Measurements from ENCODE around the gene DGKG.

DNA sequence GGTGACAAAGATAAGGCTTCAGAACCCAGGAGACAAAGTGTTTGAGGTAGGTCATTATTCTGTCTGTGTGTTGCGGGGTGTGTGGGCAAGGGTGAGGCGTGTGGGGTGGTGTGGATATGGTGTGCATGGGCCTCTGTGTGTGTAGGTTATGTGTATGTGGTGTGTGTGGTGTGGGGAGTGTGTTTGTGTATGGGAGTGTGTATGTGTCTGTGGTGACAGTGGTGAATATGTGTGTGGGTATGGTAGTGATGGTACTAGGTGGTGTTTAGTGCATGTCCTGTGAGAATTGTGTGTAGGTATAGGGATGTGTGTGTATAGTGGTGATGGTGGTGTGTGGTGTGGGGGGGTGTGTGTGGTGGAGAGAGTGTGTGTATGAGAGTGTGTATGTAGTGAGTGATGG, 236.9 kb downstream of the DGKG start:
- TF ChIP-seq, protein P1, sequence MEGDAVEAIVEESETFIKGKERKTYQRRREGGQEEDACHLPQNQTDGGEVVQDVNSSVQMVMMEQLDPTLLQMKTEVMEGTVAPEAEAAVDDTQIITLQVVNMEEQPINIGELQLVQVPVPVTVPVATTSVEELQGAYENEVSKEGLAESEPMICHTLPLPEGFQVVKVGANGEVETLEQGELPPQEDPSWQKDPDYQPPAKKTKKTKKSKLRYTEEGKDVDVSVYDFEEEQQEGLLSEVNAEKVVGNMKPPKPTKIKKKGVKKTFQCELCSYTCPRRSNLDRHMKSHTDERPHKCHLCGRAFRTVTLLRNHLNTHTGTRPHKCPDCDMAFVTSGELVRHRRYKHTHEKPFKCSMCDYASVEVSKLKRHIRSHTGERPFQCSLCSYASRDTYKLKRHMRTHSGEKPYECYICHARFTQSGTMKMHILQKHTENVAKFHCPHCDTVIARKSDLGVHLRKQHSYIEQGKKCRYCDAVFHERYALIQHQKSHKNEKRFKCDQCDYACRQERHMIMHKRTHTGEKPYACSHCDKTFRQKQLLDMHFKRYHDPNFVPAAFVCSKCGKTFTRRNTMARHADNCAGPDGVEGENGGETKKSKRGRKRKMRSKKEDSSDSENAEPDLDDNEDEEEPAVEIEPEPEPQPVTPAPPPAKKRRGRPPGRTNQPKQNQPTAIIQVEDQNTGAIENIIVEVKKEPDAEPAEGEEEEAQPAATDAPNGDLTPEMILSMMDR (IDR thresholded peaks at IDR 0.05; ENCODE audit: low read depth, low read length, missing input control): no peak
- TF ChIP-seq RAD21 (IDR thresholded peaks at IDR 0.05): no peak
- TF ChIP-seq EGR1 (IDR thresholded peaks at IDR 0.05; ENCODE audit: low read depth in 2 of 2): no peak
- no peak for TF ChIP-seq GABPA (IDR thresholded peaks at IDR 0.05 in 1 of 2, conservative IDR thresholded peaks at IDR 0.05 in 1 of 2)
- TF ChIP-seq YY1 (IDR thresholded peaks at IDR 0.05): no peak
- TF ChIP-seq, protein P2, sequence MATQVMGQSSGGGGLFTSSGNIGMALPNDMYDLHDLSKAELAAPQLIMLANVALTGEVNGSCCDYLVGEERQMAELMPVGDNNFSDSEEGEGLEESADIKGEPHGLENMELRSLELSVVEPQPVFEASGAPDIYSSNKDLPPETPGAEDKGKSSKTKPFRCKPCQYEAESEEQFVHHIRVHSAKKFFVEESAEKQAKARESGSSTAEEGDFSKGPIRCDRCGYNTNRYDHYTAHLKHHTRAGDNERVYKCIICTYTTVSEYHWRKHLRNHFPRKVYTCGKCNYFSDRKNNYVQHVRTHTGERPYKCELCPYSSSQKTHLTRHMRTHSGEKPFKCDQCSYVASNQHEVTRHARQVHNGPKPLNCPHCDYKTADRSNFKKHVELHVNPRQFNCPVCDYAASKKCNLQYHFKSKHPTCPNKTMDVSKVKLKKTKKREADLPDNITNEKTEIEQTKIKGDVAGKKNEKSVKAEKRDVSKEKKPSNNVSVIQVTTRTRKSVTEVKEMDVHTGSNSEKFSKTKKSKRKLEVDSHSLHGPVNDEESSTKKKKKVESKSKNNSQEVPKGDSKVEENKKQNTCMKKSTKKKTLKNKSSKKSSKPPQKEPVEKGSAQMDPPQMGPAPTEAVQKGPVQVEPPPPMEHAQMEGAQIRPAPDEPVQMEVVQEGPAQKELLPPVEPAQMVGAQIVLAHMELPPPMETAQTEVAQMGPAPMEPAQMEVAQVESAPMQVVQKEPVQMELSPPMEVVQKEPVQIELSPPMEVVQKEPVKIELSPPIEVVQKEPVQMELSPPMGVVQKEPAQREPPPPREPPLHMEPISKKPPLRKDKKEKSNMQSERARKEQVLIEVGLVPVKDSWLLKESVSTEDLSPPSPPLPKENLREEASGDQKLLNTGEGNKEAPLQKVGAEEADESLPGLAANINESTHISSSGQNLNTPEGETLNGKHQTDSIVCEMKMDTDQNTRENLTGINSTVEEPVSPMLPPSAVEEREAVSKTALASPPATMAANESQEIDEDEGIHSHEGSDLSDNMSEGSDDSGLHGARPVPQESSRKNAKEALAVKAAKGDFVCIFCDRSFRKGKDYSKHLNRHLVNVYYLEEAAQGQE (IDR thresholded peaks at IDR 0.05): no peak
- TF ChIP-seq, protein P3, sequence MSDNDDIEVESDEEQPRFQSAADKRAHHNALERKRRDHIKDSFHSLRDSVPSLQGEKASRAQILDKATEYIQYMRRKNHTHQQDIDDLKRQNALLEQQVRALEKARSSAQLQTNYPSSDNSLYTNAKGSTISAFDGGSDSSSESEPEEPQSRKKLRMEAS (IDR thresholded peaks at IDR 0.05): no peak
- TF ChIP-seq HNF4A (conservative IDR thresholded peaks at IDR 0.05): no peak
- no peak for TF ChIP-seq FOXA1 (IDR thresholded peaks at IDR 0.05)
- no peak for TF ChIP-seq SP1 (IDR thresholded peaks at IDR 0.05)
- TF ChIP-seq, protein P4, sequence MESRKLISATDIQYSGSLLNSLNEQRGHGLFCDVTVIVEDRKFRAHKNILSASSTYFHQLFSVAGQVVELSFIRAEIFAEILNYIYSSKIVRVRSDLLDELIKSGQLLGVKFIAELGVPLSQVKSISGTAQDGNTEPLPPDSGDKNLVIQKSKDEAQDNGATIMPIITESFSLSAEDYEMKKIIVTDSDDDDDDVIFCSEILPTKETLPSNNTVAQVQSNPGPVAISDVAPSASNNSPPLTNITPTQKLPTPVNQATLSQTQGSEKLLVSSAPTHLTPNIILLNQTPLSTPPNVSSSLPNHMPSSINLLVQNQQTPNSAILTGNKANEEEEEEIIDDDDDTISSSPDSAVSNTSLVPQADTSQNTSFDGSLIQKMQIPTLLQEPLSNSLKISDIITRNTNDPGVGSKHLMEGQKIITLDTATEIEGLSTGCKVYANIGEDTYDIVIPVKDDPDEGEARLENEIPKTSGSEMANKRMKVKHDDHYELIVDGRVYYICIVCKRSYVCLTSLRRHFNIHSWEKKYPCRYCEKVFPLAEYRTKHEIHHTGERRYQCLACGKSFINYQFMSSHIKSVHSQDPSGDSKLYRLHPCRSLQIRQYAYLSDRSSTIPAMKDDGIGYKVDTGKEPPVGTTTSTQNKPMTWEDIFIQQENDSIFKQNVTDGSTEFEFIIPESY (IDR thresholded peaks at IDR 0.05): no peak
- TF ChIP-seq TAF1 (conservative IDR thresholded peaks at IDR 0.05): no peak

Measured in liver (tissue), 3 donors.